Testis (tissue), 2 donors: Measurements from ENCODE around the gene ALDH2.

ENCODE experiments used
- POLR2A ChIP-seq: fragments of 450-650 bp; IDR thresholded peaks from one replicate; pipeline ENCODE4 v1.6.1; 2017; ENCODE audit warnings: antibody characterized with exemption, mild to moderate bottlenecking, moderate library complexity
- TF ChIP-seq, protein P1 (sequence below), 3 experiments: fragments of 450-650 bp in 2 of 3; fragments of 200-600 bp in 1 of 3; sonication (generic) in 1 of 3; IDR thresholded peaks; one replicate each; pipeline ENCODE4 v1.5.1; 2016 to 2019; ENCODE audit warnings: antibody characterized with exemption in 3 of 3, mild to moderate bottlenecking in 2 of 3, moderate library complexity in 1 of 3

DNA sequence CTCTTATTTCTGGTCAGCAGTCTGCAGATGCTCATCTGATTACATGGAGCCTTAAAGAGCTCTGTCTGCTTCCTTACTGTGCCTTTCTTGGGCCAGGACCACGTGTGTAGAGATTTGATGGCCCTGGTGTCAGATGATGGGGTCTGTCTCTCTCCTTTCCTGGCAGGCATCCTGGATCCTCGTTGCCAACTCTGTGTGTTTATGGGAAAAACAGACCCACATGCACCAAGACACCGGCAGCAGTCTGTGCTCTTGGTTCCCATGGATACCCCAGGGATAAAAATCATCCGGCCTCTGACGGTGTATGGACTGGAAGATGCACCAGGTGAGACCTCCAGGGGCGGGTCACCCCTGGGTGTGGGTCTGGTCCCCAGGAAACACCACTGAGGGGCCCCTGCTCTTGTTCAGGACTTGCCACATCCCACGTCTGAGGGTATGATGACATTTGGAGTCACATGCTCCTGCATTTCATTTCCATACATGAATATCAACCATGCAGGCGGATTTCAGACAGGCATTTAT lies 18.5 kb upstream of the ALDH2 start:
- TF ChIP-seq, protein P1, sequence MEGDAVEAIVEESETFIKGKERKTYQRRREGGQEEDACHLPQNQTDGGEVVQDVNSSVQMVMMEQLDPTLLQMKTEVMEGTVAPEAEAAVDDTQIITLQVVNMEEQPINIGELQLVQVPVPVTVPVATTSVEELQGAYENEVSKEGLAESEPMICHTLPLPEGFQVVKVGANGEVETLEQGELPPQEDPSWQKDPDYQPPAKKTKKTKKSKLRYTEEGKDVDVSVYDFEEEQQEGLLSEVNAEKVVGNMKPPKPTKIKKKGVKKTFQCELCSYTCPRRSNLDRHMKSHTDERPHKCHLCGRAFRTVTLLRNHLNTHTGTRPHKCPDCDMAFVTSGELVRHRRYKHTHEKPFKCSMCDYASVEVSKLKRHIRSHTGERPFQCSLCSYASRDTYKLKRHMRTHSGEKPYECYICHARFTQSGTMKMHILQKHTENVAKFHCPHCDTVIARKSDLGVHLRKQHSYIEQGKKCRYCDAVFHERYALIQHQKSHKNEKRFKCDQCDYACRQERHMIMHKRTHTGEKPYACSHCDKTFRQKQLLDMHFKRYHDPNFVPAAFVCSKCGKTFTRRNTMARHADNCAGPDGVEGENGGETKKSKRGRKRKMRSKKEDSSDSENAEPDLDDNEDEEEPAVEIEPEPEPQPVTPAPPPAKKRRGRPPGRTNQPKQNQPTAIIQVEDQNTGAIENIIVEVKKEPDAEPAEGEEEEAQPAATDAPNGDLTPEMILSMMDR (IDR thresholded peaks at IDR 0.05) = no peak
- TF ChIP-seq POLR2A = no peak
